NCI-H345 treated with DMSO at 0.1 percent for 48 hours (cell line): ENCODE results near the gene KCNK4.

ENCODE experiments used
- DNase-seq: peaks from one replicate; lab custom pipeline; 2025; ENCODE audit not compliant: unreplicated experiment; lab: John Stamatoyannopoulos, UW

Gene KCNK4

DNA sequence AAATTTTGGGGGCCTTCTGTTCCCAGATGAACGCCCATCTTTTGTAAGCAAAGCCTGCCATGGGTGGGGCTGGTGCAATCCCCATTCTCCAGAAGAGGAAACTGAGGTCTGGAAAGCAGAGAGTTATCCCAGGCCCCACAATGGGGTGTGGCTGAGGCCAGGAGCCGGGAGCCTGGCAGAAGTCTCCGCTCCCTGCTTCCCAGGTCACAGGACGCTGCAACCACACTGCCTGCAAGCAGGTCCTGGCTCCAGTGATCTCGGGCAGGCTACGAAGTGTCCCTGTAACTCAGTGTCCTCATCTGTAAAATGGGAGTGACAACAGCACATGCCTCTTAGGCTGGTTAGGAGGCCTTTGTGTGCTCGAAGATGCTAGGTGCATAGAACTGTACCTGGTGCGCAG lies 38.1 kb upstream of the KCNK4 start:
- no peak for DNase-seq

DNA sequence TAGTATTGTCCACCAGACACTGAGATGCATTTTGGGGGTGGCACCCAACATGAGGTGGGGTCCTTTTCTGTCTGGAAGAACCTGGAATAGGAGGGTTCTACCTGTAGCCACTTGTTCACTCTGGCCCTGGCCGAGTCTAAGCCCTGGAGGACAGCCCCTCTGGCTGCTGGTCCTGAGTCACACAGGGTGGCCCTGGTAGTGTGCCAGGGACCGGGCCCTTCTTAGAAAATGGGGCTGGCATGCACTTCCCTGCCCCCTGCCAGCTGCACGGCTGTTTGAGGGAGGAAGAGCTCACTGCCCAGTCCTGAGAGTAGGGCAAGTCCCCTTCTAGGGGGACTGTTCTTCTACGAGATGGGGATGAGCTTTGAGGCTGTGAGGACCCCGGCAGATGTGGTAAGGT lies 37.6 kb upstream of the KCNK4 start:
- no peak for DNase-seq

DNA sequence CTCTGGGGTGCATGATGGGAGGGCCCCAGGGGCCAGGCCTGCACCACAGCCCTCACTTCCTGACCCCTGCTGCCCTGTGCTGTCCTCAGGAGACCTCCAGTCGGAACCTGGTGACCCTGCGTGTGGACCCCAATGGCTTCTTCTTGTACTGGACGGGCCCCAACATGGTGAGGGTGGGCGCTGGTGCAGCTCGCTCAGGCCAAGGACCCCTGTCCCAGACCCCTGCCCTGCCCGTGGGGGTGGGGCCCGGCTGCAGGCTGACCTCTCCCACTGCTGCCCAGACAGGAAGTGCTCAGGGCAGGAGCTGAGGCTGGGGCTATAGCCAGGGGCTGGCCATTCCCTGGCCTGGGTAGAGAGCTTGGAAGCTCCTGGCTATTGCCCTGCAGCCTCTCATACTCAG lies 36.8 kb upstream of the KCNK4 start:
- no peak for DNase-seq

DNA sequence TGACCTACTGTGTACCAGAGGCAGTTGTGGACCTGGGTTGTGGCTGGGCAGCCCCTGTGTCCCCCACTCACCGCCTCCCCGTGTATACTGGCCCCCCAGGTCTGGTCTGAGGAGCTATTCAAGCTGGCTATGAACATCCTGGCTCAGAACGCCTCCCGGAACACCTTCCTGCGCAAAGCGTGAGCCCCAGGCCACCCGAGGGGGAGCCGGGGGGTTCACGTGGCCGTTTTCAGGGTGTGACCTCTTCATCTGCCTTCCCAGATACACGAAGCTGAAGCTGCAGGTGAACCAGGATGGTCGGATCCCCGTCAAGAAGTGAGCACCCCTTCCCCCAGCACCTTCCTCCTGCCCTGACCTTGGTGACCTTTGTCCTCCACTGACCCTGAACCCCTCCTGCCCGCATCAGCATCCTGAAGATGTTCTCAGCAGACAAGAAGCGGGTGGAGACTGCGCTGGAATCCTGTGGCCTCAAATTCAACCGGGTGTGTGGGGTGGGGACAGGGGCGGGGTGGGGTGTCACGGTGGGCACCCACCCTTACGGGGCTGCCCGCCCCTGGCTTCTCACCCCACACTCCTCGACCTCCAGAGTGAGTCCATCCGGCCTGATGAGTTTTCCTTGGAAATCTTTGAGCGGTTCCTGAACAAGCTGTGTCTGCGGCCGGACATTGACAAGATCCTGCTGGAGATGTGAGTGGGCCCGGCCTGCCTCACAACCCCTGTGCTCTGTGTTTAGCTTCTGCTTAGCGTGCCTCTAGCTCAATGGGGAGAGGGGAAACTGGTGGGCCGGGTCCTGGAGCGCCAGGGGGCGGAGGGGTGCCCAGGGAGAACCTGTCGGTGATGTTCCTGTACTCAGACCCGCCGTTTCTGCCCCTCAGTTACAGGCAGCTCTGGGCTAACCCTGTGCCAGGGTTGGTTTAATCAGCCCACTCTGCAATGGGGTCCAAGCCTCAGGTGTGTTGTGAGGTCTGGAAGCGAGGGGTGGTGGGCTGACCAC lies 35.7 kb upstream of the KCNK4 start:
- no peak for DNase-seq

DNA sequence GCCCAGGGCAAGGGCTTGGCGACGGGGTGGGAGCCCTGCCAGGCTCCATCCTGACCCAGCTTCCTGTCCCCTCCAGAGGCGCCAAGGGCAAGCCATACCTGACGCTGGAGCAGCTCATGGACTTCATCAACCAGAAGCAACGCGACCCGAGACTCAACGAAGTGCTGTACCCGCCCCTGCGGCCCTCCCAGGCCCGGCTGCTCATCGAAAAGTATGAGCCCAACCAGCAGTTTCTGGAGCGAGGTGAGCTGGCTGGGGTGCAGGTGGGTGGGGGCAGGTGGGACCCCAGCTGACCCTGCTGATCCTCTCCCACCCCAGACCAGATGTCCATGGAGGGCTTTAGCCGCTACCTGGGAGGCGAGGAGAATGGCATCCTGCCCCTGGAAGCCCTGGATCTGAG lies 34.8 kb upstream of the KCNK4 start:
- no peak for DNase-seq

DNA sequence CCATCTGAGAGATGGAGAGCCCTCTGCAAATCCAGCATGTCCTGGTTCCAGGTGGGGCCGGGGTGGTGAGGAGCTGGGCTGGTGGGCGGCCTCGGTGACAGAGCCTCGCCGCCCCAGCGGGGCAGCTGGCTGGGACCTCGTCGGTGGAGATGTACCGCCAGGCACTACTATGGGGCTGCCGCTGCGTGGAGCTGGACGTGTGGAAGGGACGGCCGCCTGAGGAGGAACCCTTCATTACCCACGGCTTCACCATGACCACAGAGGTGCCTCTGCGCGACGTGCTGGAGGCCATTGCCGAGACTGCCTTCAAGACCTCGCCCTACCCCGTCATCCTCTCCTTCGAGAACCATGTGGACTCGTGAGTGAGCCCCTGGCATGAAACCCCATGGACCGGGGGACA lies 32.7 kb upstream of the KCNK4 start:
- DNase-seq, result no peak

DNA sequence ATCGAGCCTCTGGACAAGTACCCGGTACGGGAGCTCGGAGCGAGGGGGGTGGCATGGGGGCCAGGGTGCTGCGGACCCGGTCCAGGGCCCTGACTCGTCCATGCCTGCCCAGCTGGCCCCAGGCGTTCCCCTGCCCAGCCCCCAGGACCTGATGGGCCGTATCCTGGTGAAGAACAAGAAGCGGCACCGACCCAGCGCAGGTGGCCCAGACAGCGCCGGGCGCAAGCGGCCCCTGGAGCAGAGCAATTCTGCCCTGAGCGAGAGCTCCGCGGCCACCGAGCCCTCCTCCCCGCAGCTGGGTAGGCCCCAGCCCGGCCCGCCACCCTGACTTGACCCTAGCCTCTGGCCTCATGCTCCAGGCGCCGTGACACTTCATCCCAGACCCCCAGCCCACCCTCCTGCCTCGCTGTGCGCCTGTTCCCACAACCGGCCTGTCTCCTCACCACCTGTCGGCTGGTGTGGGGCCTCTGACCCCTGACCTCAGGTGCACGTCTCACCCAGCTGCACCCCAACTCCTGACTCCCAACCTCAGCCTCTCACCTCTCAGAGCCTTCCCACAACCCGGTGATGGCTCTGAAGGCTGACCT lies 32.1 kb upstream of the KCNK4 start:
- no peak for DNase-seq

DNA sequence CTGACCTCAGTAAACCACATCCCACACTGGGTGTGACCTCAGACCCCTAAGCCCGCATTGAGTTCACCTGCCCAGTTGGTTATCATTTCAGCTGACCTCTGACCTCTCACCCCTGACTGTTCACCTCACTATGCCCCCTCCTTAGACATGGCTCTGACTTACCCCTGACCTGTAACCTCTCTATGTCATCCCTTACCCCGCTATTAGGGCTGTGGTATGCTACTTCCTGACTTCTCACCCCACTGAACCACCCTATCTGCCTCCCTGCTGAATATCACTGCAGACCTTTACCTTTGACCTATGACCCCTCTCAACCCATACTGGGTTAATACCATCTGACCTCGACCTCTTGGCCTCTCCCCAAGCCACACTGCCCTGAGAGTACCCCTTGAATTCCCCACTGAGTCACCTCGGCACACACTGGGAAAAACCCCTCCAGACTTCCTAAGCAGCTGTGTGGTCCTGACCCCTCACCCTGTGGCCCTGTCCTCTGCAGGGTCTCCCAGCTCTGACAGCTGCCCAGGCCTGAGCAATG lies 31.5 kb upstream of the KCNK4 start:
- no peak for DNase-seq

DNA sequence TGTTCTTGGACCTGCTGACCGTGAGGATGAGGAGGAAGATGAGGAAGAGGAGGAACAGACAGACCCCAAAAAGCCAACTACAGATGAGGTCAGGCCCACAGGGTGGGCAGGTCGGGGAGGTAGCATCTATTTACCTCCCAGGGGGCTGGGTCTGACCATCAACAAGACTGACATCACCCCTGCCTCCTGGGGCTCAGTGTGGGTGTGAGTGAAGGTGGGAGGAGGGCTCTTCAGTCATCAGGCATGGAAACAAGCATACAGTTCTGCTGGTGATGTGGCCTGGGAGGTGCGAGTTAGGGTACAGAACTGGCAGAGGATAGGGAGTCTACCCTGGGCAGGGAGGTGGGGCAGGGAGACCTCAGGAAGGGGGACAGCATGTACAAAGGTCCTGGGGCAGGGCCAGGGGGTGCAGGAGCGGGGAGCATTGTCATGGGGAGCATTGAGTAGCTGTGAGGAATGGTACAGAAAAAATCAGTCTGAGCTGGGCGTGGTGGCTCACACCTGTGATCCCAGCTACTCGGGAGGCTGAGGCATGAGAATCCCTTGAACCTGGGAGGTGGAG lies 30.9 kb upstream of the KCNK4 start:
- DNase-seq, result no peak

DNA sequence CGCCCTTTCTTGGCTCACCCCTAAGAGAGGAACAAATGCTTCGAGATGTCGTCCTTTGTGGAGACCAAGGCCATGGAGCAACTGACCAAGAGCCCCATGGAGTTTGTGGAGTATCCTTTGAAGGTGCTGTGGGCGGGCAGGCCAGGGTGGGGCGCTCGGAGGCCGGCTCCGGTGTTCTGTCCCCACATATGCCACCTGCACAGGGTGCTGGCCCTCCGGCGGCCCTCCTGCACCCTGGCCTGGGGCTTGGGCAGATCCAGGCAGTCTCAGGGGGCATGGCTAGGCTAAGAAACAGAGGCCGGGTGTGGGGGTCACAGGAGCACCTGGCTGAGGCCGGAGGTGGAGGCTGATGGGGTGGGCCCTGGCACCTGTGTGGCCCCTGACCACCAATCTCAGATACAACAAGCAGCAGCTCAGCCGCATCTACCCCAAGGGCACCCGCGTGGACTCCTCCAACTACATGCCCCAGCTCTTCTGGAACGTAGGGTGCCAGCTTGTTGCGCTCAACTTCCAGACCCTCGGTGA lies 29.5 kb upstream of the KCNK4 start:
- DNase-seq, result no peak

DNA sequence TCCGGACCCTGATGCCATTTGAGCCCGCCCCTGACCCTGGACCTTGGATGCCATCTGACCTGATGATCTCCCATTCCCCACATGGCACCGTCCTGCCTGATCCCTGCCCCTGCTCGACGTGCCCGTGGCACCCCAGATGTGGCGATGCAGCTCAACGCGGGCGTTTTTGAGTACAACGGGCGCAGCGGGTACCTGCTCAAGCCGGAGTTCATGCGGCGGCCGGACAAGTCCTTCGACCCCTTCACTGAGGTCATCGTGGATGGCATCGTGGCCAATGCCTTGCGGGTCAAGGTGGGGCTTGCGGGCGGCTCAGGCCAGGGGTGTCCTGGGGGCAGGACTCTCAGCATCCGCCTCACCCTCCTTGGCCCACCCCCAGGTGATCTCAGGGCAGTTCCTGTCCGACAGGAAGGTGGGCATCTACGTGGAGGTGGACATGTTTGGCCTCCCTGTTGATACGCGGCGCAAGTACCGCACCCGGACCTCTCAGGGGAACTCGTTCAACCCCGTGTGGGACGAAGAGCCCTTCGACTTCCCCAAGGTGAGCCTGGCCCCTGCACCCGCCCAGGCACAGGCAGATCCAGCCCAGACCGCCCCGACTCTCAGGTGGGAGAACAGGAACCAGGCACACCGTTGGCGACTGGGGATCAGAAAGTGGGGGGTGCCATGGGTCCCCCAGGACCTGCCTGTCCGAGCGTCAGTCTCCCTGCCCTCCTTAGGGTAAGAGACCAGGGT lies 28.7 kb upstream of the KCNK4 start:
- DNase-seq, result no peak

DNA sequence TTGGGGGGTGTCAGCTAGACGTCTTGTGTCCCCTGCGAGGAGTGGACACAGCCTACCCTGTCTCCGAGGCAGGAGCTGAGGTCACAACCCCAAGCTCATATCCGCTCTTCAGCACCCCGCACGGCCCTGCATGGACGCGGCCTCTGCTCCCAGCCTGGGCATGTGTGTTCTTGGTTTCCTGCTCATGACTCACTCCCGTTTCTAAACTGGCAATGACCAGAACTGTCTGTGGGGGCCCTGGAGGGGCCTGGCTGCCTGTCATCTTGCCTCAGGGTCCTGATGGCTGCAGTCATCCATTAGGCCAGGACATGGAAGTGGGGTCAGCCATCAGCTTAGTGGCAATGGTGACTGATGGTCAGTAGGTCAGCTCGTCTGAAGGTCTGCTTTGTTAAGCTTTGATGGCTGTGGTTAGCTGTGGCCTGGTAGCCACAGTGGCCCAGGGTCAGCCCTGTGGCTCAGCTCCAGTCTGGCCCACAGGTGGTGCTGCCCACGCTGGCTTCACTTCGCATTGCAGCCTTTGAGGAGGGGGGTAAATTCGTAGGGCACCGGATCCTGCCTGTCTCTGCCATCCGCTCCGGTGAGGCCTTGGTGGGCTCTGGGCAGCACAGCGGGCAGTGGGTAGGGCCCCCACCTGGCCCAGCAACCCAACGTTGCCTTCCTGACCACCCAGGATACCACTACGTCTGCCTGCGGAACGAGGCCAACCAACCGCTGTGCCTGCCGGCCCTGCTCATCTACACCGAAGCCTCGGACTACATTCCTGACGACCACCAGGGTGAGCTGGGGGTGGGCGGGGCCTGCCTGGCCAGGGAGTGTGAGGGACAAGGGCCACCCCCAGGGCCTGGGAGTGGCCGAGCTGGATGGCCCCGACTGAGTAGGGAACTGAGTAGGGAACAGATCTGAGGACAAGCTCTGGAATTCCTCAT lies 27.8 kb upstream of the KCNK4 start:
- DNase-seq, result no peak

DNA sequence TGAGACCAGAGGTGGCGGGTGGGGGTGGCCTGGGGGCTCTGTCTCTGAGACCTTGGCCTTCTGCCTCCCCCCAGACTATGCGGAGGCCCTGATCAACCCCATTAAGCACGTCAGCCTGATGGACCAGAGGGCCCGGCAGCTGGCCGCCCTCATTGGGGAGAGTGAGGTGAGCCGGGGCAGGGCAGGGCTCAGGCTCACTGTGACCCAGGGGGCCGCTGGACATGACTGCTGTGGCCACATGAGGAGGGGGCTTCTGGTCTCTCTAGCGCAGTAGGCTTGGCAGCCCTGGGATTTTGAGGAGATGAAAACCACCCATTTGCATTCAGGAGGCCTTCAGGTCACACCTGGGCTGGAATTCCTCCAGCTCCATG lies 27.2 kb upstream of the KCNK4 start:
- no peak for DNase-seq

DNA sequence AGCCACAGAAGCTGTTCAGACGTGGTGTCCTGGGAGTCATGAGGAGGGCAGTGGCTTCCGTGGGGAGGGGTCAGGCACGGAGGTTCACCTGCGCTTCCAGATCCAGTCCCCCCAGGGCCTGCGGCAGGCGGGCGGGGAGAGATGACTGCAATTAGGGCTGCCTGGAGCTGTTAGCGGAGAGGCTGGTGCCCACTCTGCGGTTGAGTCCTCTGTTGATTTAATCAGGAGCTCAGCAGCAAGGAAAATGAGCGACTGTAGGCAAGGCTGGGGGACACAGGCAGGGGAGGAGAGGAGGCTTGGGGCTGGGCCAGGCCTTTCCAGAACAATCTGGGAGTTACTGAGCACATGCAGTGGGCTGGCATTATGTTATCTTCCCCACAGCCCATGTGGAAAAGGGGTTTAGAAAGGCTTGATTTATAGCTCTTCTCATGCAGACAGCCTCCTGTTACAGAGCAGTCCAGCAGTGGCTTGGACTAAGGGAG lies 26.7 kb upstream of the KCNK4 start:
- no peak for DNase-seq

DNA sequence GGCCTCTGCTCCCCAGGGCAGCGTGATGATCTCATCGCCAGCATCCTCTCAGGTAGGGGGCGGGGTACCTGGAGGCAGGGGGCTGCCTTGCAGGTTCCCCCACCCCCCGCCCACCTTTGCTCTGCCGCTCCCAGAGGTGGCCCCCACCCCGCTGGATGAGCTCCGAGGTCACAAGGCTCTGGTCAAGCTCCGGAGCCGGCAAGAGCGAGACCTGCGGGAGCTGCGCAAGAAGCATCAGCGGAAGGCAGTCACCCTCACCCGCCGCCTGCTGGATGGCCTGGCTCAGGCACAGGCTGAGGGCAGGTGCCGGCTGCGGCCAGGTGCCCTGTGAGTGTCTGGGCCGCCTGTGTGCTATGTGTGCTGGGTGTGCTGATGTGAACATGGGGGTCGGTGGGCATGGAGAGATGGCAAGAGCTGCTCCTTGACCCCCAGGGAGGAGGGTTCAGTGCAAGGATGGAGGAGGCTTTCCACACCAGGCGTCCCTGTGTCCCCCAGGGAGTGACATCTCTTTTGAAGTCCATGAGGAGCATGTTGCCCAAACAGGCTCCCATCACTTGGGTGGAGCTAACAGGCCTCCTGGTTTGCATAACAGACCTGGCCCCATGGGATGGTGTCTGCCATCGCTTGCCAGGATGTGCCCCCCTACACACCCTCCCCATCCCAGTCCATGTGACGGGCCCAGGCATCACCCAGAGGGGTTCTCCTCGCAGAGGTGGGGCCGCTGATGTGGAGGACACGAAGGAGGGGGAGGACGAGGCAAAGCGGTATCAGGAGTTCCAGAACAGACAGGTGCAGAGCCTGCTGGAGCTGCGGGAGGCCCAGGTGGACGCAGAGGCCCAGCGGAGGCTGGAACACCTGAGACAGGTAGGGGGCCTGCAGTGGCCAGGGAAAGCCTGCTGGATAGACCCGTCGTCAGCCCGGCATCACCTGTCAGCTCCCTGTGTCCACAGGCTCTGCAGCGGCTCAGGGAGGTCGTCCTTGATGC lies 25.6 kb upstream of the KCNK4 start:
- no peak for DNase-seq

DNA sequence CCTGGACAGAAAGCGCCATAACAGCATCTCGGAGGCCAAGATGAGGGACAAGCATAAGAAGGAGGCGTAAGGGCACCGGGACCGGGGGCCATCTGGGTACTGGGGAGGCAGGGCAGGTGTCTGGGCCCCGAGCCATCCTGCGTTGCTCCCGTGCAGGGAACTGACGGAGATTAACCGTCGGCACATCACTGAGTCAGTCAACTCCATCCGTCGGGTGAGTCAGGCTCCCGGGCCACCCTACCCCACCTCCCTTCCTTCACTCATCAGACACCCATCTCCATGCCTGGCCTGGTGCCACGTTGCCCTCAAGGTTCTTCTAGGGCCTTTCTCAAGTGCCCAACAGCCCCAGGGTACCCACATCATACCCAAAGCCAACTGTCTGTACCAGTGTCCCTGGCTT lies 24.8 kb upstream of the KCNK4 start:
- no peak for DNase-seq

DNA sequence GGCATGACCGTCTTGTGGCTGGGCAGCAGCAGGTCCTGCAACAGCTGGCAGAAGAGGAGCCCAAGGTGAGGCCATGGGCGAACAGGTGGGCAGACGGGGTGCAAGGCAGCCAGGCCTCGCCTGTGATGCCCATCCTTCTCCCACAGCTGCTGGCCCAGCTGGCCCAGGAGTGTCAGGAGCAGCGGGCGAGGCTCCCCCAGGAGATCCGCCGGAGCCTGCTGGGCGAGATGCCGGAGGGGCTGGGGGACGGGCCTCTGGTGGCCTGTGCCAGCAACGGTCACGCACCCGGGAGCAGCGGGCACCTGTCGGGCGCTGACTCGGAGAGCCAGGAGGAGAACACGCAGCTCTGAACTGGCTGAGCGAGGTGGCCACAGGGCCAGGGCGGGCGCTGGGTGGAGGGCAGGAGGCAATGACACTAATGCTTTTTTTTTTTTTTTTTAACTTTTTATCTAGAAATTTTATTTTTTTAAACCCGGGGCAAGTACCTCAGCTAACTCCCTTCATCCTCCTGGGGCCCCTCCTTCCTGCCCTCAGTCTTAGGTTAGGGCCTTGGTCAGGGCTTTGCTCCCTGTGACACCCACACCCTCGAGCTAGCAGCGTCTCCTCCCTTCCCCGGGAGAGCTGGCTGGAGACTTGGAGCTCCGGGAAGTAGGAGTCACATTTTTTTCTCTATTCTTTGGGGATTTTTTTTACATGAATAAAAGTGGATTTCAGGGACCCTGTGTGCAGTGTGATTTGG lies 23.7 kb upstream of the KCNK4 start:
- peak; percentile 69 for DNase-seq
